HG03469 (cell line): ENCODE results near the gene TRDN.
A peak's percentile ranks its signal among the peaks of the same experiment; 100 is the strongest.

ENCODE experiments used
- ATAC-seq: cut with Tn5 transposase; IDR thresholded peaks from one replicate; pipeline ENCODE4 v1.9.1; 2021; ENCODE audit warnings: mild to moderate bottlenecking, moderate library complexity, moderate number of reproducible peaks; ENCODE audit not compliant: unreplicated experiment

Gene TRDN

GRCh38 chr6:123417535-123417934 lies 219.2 kb downstream of the TRDN start:
- no peak for ATAC-seq

- peak; percentile 90 for ATAC-seq
Measured at GRCh38 chr6:123415844-123416468, 220.8 kb downstream of the TRDN start.

- no peak for ATAC-seq
Measured at GRCh38 chr6:123404975-123405374, 231.8 kb downstream of the TRDN start.

GRCh38 chr6:123402052-123402451 lies 234.7 kb downstream of the TRDN start:
- ATAC-seq, result peak; percentile 66

- ATAC-seq, result no peak
Measured at GRCh38 chr6:123398072-123398471, 238.7 kb downstream of the TRDN start.

- ATAC-seq, result no peak
Measured at GRCh38 chr6:123393331-123393730, 243.4 kb downstream of the TRDN start.

- no peak for ATAC-seq
Measured at GRCh38 chr6:123383718-123384117, 253.0 kb downstream of the TRDN start.

GRCh38 chr6:123380257-123380656 lies 256.5 kb downstream of the TRDN start:
- ATAC-seq, result peak; percentile 70

GRCh38 chr6:123372737-123373136 lies 264.0 kb downstream of the TRDN start:
- no peak for ATAC-seq

GRCh38 chr6:123363912-123364311 lies 272.8 kb downstream of the TRDN start:
- no peak for ATAC-seq

GRCh38 chr6:123360359-123360758 lies 276.4 kb downstream of the TRDN start:
- ATAC-seq, result no peak

- ATAC-seq, result no peak
Measured at GRCh38 chr6:123352705-123353104, 284.0 kb downstream of the TRDN start.

GRCh38 chr6:123352279-123352678 lies 284.5 kb downstream of the TRDN start:
- no peak for ATAC-seq

- ATAC-seq, result no peak
Measured at GRCh38 chr6:123343836-123344235, 292.9 kb downstream of the TRDN start.

GRCh38 chr6:123338394-123338793 lies 298.4 kb downstream of the TRDN start:
- ATAC-seq, result no peak

- ATAC-seq, result no peak
Measured at GRCh38 chr6:123333000-123333756, 303.6 kb downstream of the TRDN start.

- no peak for ATAC-seq
Measured at GRCh38 chr6:123332070-123332469, 304.7 kb downstream of the TRDN start.

- no peak for ATAC-seq
Measured at GRCh38 chr6:123329337-123329736, 307.4 kb downstream of the TRDN start.

GRCh38 chr6:123323452-123324329 lies 313.1 kb downstream of the TRDN start:
- ATAC-seq, result no peak

- no peak for ATAC-seq
Measured at GRCh38 chr6:123321020-123321419, 315.7 kb downstream of the TRDN start.

GRCh38 chr6:123316733-123317323 lies 319.9 kb downstream of the TRDN start:
- ATAC-seq, result no peak
